Measurements from ENCODE around the gene GATA1. TPM values are rescaled to one million over a fixed set of nuclear protein-coding genes. Genes with fewer than 3 reads are reported as not detected.
A peak's percentile ranks its signal among the peaks of the same experiment; 100 is the strongest.

GATA1 gene
- total RNA-seq, 1 donor from 2014 or later = not detected

GRCh38 chrX:48752498-48752897 is 33.9 kb upstream of the GATA1 start:
- TF ChIP-seq EZH2 (IDR thresholded peaks at IDR 0.05; ENCODE audit: insufficient read depth, low read length) (no peak), CTCF (IDR thresholded peaks at IDR 0.05; ENCODE audit: insufficient read depth, low read depth, low read length) (no peak)
- H3K27me3 Mint-ChIP-seq (ENCODE audit: low read depth, unreplicated experiment) = no peaks in the 10 kb centered on the region
- no peaks in the 10 kb centered on the region for H3K36me3 Mint-ChIP-seq (ENCODE audit: low read depth, unreplicated experiment)
- Histone ChIP-seq H3K27me3 (ENCODE audit: insufficient read depth, low read length) (no peaks in the 10 kb centered on the region), H3K4me2 (ENCODE audit: low read length) (no peak overlapping the region), H2AFZ (ENCODE audit: low read depth, low read length) (no peak overlapping the region), H3K9ac (ENCODE audit: low read length) (no peak overlapping the region), H3K79me2 (ENCODE audit: insufficient read depth, low read length) (no peaks in the 10 kb centered on the region), H3K4me1 (ENCODE audit: insufficient read depth, low read length) (no peaks in the 10 kb centered on the region), H3K27ac (ENCODE audit: low read depth, low read length) (no peak overlapping the region), H3K9me3 (ENCODE audit: insufficient read depth, low read depth, low read length) (no peaks in the 10 kb centered on the region), H3K4me3 (ENCODE audit: insufficient read depth, low read depth, low read length) (no peak overlapping the region), H4K20me1 (ENCODE audit: insufficient read depth, low read length) (no peaks in the 10 kb centered on the region), H3K36me3 (ENCODE audit: insufficient read depth, low read length) (no peaks in the 10 kb centered on the region)
- no peak overlapping the region for H3K27ac Mint-ChIP-seq (ENCODE audit: unreplicated experiment)
- no peaks in the 10 kb centered on the region for H3K9me3 Mint-ChIP-seq (ENCODE audit: unreplicated experiment)
- DNase-seq (ENCODE audit: low read depth) (no peak), FAIRE-seq (no peak)
- no peak overlapping the region for H3K4me3 Mint-ChIP-seq (ENCODE audit: unreplicated experiment)
- peaks cover 12% of the 10 kb centered on the region for H3K4me1 Mint-ChIP-seq (ENCODE audit: low read depth, unreplicated experiment)

- H3K4me3 ChIP-seq (ENCODE audit: insufficient read depth, low read depth, low read length) = no peak overlapping the region
- no peaks in the 10 kb centered on the region for H4K20me1 ChIP-seq (ENCODE audit: insufficient read depth, low read length)
- no peak overlapping the region for H3K27ac ChIP-seq (ENCODE audit: low read depth, low read length)
- peak overlapping the region; percentile 18 for H3K27ac Mint-ChIP-seq (ENCODE audit: unreplicated experiment)
- no peaks in the 10 kb centered on the region for H3K27me3 Mint-ChIP-seq (ENCODE audit: low read depth, unreplicated experiment)
- H2AFZ ChIP-seq (ENCODE audit: low read depth, low read length) = no peak overlapping the region
- no peaks in the 10 kb centered on the region for H3K36me3 ChIP-seq (ENCODE audit: insufficient read depth, low read length)
- H3K27me3 ChIP-seq (ENCODE audit: insufficient read depth, low read length) = no peaks in the 10 kb centered on the region
- no peaks in the 10 kb centered on the region for H3K4me1 ChIP-seq (ENCODE audit: insufficient read depth, low read length)
- H3K9me3 ChIP-seq (ENCODE audit: insufficient read depth, low read depth, low read length) = no peaks in the 10 kb centered on the region
- TF ChIP-seq EZH2 (IDR thresholded peaks at IDR 0.05; ENCODE audit: insufficient read depth, low read length) (no peak), CTCF (IDR thresholded peaks at IDR 0.05; ENCODE audit: insufficient read depth, low read depth, low read length) (no peak)
- no peaks in the 10 kb centered on the region for H3K79me2 ChIP-seq (ENCODE audit: insufficient read depth, low read length)
- DNase-seq (ENCODE audit: low read depth) = no peak
- no peak overlapping the region for H3K9ac ChIP-seq (ENCODE audit: low read length)
- H3K36me3 Mint-ChIP-seq (ENCODE audit: low read depth, unreplicated experiment) = no peaks in the 10 kb centered on the region
- no peak overlapping the region for H3K4me3 Mint-ChIP-seq (ENCODE audit: unreplicated experiment)
- no peaks in the 10 kb centered on the region for H3K9me3 Mint-ChIP-seq (ENCODE audit: unreplicated experiment)
- FAIRE-seq = no peak
- H3K4me2 ChIP-seq (ENCODE audit: low read length) = no peak overlapping the region
- peaks cover 12% of the 10 kb centered on the region for H3K4me1 Mint-ChIP-seq (ENCODE audit: low read depth, unreplicated experiment)
Observed at GRCh38 chrX:48753708-48754228, 32.6 kb upstream of the GATA1 start.

DNA sequence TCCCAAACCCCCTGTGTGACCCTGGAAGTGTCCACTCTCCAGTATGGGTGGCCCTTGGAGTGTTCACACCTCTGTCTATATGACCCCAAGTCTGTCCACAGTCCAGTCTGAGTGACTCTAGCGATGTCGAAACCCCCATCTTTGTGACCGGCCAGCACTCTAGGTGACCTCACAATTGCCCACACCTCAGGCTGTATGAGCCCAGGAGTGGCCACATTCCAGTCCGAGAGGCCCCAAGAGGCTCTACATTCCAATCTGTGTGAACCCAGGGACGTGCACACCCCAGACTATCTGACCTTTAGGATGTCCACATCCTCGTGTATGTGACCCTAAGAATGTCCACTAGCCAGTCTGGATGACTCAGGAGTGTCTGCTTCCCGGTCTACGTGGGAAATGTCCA is 32.2 kb upstream of the GATA1 start:
- no peak overlapping the region for H3K4me2 ChIP-seq (ENCODE audit: low read length)
- no peak overlapping the region for H3K4me3 ChIP-seq (ENCODE audit: insufficient read depth, low read depth, low read length)
- H3K27me3 ChIP-seq (ENCODE audit: insufficient read depth, low read length) = no peaks in the 10 kb centered on the region
- H3K4me3 Mint-ChIP-seq (ENCODE audit: unreplicated experiment) = no peak overlapping the region
- no peaks in the 10 kb centered on the region for H3K79me2 ChIP-seq (ENCODE audit: insufficient read depth, low read length)
- no peak overlapping the region for H3K27ac ChIP-seq (ENCODE audit: low read depth, low read length)
- no peak overlapping the region for H2AFZ ChIP-seq (ENCODE audit: low read depth, low read length)
- H3K9me3 ChIP-seq (ENCODE audit: insufficient read depth, low read depth, low read length) = no peaks in the 10 kb centered on the region
- H3K36me3 Mint-ChIP-seq (ENCODE audit: low read depth, unreplicated experiment) = no peaks in the 10 kb centered on the region
- peak overlapping the region; percentile 77 for H3K27ac Mint-ChIP-seq (ENCODE audit: unreplicated experiment)
- H3K9ac ChIP-seq (ENCODE audit: low read length) = no peak overlapping the region
- DNase-seq (ENCODE audit: low read depth) (no peak), FAIRE-seq (no peak)
- no peaks in the 10 kb centered on the region for H4K20me1 ChIP-seq (ENCODE audit: insufficient read depth, low read length)
- TF ChIP-seq EZH2 (IDR thresholded peaks at IDR 0.05; ENCODE audit: insufficient read depth, low read length) (no peak), CTCF (IDR thresholded peaks at IDR 0.05; ENCODE audit: insufficient read depth, low read depth, low read length) (no peak)
- no peaks in the 10 kb centered on the region for H3K27me3 Mint-ChIP-seq (ENCODE audit: low read depth, unreplicated experiment)
- H3K9me3 Mint-ChIP-seq (ENCODE audit: unreplicated experiment) = no peaks in the 10 kb centered on the region
- peaks cover 12% of the 10 kb centered on the region for H3K4me1 Mint-ChIP-seq (ENCODE audit: low read depth, unreplicated experiment)
- no peaks in the 10 kb centered on the region for H3K4me1 ChIP-seq (ENCODE audit: insufficient read depth, low read length)
- H3K36me3 ChIP-seq (ENCODE audit: insufficient read depth, low read length) = no peaks in the 10 kb centered on the region
